T-helper 2 cell treated with Interferon-gamma antibody and Interleukin-4, amounts not matched to agents 5 μg/mL and 100 μg/mL, for 36 hours (primary cell): Measurements from ENCODE around the gene PLPPR1.

Source experiments
- DNase-seq: peaks from one replicate; pipeline ENCODE4 v3.0.0; 2021; ENCODE audit warnings: low spot score
- H3K27ac Mint-ChIP-seq: one replicate; pipeline ENCODE4 v1.8.0; 2021; ENCODE audit warnings: mild to moderate bottlenecking, mixed read lengths
- H3K27me3 Mint-ChIP-seq: one replicate; pipeline ENCODE4 v1.8.0; 2021; ENCODE audit warnings: low read depth, mixed read lengths
- H3K36me3 Mint-ChIP-seq: one replicate; pipeline ENCODE4 v1.8.0; 2021; ENCODE audit warnings: low read depth, mixed read lengths
- H3K4me1 Mint-ChIP-seq: one replicate; pipeline ENCODE4 v1.8.0; 2021; ENCODE audit warnings: low read depth, mixed read lengths
- H3K4me3 Mint-ChIP-seq: one replicate; pipeline ENCODE4 v1.8.0; 2022; ENCODE audit warnings: mild to moderate bottlenecking, moderate library complexity, mixed read lengths
- H3K9me3 Mint-ChIP-seq: one replicate; pipeline ENCODE4 v1.8.0; 2021; ENCODE audit warnings: mixed read lengths

The PLPPR1 gene

DNA sequence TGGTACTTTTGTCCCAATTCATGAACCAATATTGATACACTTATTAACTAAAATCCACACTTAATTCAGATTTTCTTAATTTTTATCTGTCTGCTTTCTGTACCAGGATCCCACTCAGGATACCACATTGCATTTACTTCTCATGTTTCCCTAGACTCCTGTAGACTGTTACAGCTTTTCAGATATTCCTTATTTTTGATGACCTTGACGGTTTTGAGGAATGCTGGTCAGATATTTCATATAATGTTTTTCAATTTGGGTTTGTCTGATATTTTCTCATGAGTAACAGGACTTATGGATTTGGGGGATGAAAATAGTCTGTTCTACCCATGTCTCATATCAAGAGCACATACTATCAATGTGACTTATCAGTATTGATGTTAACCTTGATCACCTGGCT is 37.4 kb downstream of the PLPPR1 start:
- DNase-seq, result no peak
- H3K27me3 Mint-ChIP-seq, result no peaks in the 10 kb centered on the region
- H3K36me3 Mint-ChIP-seq, result no peaks in the 10 kb centered on the region
- H3K4me3 Mint-ChIP-seq, result no peak overlapping the region
- no peaks in the 10 kb centered on the region for H3K9me3 Mint-ChIP-seq
- no peak overlapping the region for H3K27ac Mint-ChIP-seq
- H3K4me1 Mint-ChIP-seq, result no peaks in the 10 kb centered on the region

DNA sequence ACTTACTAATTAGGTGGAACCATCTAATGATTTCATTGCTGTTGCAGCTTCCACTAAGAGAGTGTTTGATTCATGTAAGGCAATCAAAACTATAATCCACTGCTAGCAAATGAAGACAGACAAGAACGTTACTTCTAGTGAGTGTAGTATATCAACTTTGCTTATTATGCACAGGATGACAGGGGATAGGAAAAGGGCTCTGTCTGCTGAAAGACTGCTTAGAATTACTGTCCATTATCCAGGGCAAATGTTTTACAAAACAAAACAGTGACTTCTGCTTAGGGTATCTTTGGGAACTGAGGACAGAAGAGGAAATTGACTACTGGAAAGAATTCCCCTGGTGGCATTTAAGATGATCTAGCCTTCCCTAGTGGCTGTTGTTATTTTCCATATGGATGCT is 40.2 kb downstream of the PLPPR1 start:
- Mint-ChIP-seq H3K4me1 (no peaks in the 10 kb centered on the region), H3K4me3 (no peak overlapping the region), H3K27ac (no peak overlapping the region), H3K9me3 (no peaks in the 10 kb centered on the region), H3K36me3 (no peaks in the 10 kb centered on the region), H3K27me3 (no peaks in the 10 kb centered on the region)
- no peak for DNase-seq

DNA sequence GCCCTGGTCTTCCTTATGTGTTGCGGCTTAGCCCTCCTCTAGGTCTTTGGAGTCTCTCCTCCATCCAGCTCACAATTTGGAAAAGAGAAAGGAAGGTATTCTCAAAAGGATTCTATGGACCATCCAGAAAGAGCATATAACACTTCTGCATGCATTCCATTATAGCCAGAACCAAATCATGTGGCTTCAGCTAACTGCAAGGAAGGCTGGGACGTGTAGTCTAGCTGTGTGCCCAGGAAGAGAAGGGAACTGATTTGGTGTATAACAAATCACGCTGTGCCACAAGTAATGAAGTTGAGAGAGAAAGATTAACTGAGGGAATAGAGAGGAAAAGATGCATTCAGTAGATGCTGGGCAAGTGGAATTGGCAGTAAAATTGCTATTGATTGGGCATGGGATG is 43.7 kb downstream of the PLPPR1 start:
- DNase-seq, result no peak
- H3K36me3 Mint-ChIP-seq, result no peaks in the 10 kb centered on the region
- no peaks in the 10 kb centered on the region for H3K4me1 Mint-ChIP-seq
- no peak overlapping the region for H3K4me3 Mint-ChIP-seq
- no peak overlapping the region for H3K27ac Mint-ChIP-seq
- H3K9me3 Mint-ChIP-seq, result no peaks in the 10 kb centered on the region
- H3K27me3 Mint-ChIP-seq, result no peaks in the 10 kb centered on the region

DNA sequence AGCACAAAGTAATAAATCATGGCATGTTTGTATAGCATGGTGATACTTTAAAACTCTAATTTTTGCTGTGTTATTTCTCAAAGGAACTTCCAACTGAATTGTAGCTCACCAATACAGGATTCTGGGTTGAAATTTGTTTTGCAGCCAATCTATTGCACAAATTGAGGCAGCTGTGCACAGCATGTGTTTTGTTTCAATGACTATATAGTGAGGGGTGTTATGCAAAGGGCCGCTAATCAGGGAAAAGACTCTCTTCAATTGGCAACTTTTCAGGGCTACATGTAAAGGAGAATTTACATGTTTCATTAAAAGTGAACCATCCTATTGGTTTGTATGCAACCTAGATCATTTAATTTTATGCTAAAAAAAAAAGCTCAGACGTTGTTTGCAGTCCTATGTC is 44.6 kb downstream of the PLPPR1 start:
- no peak overlapping the region for H3K27ac Mint-ChIP-seq
- no peaks in the 10 kb centered on the region for H3K27me3 Mint-ChIP-seq
- no peak overlapping the region for H3K4me3 Mint-ChIP-seq
- no peaks in the 10 kb centered on the region for H3K36me3 Mint-ChIP-seq
- H3K4me1 Mint-ChIP-seq, result no peaks in the 10 kb centered on the region
- no peak for DNase-seq
- no peaks in the 10 kb centered on the region for H3K9me3 Mint-ChIP-seq

DNA sequence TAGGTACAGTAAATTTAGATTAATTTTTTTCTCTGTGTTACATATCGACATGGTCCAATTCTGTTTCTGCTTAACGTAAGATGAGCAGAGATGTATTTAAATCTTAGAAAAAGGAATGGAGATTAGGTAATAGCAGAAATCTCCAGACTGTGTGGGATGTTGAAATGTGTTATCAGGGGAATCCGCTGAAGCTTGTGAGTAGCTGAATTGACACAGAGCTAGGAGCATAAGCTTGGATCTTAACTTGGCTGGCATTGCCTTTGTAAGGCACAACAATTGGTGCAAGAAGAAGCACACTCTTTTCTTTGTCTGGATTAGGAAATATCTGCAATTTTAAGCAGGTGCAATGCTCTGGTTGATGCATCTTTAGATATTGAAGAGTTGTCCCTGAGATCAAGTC is 53.1 kb downstream of the PLPPR1 start:
- H3K36me3 Mint-ChIP-seq, result no peaks in the 10 kb centered on the region
- no peak for DNase-seq
- no peak overlapping the region for H3K27ac Mint-ChIP-seq
- no peak overlapping the region for H3K4me3 Mint-ChIP-seq
- no peaks in the 10 kb centered on the region for H3K4me1 Mint-ChIP-seq
- no peaks in the 10 kb centered on the region for H3K27me3 Mint-ChIP-seq
- no peaks in the 10 kb centered on the region for H3K9me3 Mint-ChIP-seq

DNA sequence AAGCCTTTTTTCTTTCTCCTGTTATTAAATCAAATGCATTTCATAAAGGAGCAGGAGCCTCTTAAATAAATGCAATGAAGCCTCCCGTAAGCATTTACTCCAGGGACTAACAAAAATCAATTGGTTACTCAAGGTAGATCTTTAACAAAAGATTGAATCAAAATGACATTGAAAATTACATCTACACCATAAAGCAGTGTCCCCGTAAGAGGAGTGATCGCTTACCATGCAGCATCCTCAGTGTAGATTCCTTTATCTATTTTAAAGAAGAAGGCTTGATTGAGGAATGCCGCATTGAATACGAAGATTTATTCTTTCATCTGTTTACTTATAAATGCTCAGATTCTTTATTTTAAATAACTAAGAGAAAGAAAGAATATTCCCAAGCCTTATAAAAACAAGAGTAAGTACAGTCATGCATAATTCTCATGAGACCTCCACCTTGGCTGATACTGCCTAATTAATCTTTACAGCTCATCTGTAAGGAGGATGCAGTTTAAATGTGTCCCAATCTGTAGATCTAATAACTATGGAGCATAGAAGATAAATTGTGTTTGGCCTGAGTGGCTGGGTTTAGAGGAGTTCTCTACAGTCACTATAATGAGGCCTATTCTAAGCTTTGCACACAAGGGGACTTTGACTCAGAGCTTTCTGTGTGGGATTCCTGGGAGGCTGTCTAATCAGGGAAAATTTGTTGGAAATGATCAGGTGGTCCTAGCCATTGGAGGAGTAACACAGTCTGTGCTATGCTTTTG is 55.1 kb downstream of the PLPPR1 start:
- Mint-ChIP-seq H3K27me3 (no peaks in the 10 kb centered on the region), H3K9me3 (no peaks in the 10 kb centered on the region), H3K4me3 (no peak overlapping the region), H3K4me1 (no peaks in the 10 kb centered on the region), H3K36me3 (no peaks in the 10 kb centered on the region), H3K27ac (no peak overlapping the region)
- no peak for DNase-seq

DNA sequence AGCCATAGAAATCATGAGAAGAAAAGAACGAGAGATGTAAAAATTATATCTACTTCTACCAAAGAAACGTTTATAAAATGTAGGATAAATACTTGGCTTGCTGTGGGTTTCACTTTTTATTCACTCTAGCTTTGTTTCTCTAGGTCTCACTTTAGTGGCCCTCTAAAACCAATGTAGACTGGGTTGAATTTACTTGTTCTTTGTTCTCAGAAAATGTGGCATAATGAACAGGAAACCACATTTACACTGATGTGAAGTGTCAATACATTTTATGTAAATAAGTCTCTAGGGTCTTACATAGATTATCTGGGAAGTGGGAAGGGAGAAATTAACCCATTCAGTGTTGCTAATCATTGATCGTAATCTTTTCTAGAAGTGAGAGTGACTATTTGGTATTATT is 58.9 kb downstream of the PLPPR1 start:
- Mint-ChIP-seq H3K4me1 (no peaks in the 10 kb centered on the region), H3K9me3 (no peaks in the 10 kb centered on the region), H3K36me3 (no peaks in the 10 kb centered on the region), H3K27me3 (no peaks in the 10 kb centered on the region), H3K4me3 (no peak overlapping the region), H3K27ac (no peak overlapping the region)
- DNase-seq, result no peak

DNA sequence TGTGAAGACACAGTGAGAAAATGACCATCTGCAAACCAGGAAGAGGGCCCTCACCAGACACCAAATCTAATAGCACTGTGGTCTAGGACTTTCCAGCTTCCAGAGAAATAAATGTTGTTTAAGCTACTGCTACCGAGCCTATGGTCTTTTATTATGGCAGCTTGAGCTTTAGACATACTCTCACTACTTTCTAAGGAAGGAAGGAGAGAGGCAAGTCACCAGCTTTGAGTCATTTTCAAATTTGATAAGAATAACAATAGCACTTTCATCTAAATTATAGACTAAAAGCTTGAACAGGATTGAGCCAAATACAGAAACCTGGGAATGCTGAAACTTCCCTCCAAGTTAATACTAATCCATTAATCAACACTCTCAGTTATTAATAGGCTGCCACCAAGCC is 64.4 kb downstream of the PLPPR1 start:
- no peaks in the 10 kb centered on the region for H3K9me3 Mint-ChIP-seq
- H3K4me1 Mint-ChIP-seq, result no peaks in the 10 kb centered on the region
- no peaks in the 10 kb centered on the region for H3K27me3 Mint-ChIP-seq
- no peak overlapping the region for H3K4me3 Mint-ChIP-seq
- no peaks in the 10 kb centered on the region for H3K36me3 Mint-ChIP-seq
- DNase-seq, result no peak
- no peak overlapping the region for H3K27ac Mint-ChIP-seq

DNA sequence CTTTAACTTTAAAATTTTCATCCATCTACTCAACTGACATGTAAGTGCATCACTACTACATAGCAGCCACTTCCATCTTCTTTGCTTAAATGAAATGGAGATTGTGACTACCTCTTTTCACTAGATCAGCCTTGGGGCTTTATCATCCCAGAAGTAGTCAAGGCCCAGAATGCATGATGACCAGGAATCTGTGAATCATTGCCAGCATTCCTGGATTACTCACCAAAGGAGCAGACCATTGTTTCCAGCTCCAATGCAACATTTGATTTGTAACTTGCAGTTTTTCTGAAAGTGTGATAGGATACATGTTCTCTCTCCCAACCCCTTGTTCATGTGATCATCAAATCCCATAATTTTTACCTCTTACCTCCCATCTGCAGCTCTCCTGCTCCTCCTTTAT is 65.1 kb downstream of the PLPPR1 start:
- H3K36me3 Mint-ChIP-seq, result no peaks in the 10 kb centered on the region
- H3K27ac Mint-ChIP-seq, result no peak overlapping the region

DNA sequence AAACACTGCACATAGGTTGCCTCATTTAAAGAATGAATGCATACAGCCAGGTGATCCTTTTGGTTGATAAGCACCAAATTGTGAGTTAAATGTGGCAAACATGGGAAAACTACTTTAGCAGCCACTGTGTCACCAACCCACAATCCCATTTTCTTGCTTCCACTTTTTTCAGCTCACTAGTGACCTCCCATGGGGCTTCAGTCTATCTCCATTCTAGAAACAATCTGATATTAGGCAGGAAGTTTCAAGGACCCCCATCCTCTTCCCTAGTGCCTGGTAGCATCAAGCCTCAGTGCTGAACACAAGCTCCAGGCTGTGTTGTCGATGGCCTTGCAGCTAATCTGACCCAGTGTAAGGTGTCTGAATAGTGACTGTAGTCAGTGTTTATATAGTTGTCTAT is 66.2 kb downstream of the PLPPR1 start:
- no peaks in the 10 kb centered on the region for H3K27me3 Mint-ChIP-seq
- no peaks in the 10 kb centered on the region for H3K36me3 Mint-ChIP-seq
- no peaks in the 10 kb centered on the region for H3K4me1 Mint-ChIP-seq
- H3K9me3 Mint-ChIP-seq, result no peaks in the 10 kb centered on the region
- no peak for DNase-seq
- H3K4me3 Mint-ChIP-seq, result no peak overlapping the region
- H3K27ac Mint-ChIP-seq, result no peak overlapping the region

More for the DNA sequence above, 65.1 kb downstream of the PLPPR1 start:
- Mint-ChIP-seq H3K4me3 (no peak overlapping the region), H3K9me3 (no peaks in the 10 kb centered on the region), H3K27me3 (no peaks in the 10 kb centered on the region), H3K4me1 (no peaks in the 10 kb centered on the region)
- DNase-seq, result no peak

DNA sequence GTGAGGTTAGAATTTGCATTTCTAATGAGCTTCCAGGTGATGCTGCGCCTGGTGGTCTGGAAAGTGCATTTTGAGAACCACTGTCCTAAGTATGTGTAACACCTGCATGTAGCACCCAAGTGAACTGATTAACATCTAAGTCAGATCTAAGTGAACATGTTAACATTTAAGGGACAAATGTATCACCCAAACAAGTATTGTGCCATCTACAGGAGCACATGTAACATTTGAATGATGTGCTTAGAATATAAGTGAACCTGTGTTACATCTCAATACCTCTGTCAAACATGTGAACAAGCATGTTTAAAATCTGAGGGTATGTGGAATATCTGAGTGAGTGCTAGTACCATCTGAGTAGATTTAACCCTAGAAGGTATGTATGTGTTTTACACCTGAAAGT is 68.7 kb downstream of the PLPPR1 start:
- no peaks in the 10 kb centered on the region for H3K27me3 Mint-ChIP-seq
- H3K36me3 Mint-ChIP-seq, result no peaks in the 10 kb centered on the region
- DNase-seq, result no peak
- H3K4me1 Mint-ChIP-seq, result no peaks in the 10 kb centered on the region
- no peak overlapping the region for H3K4me3 Mint-ChIP-seq
- no peaks in the 10 kb centered on the region for H3K9me3 Mint-ChIP-seq
- no peak overlapping the region for H3K27ac Mint-ChIP-seq

DNA sequence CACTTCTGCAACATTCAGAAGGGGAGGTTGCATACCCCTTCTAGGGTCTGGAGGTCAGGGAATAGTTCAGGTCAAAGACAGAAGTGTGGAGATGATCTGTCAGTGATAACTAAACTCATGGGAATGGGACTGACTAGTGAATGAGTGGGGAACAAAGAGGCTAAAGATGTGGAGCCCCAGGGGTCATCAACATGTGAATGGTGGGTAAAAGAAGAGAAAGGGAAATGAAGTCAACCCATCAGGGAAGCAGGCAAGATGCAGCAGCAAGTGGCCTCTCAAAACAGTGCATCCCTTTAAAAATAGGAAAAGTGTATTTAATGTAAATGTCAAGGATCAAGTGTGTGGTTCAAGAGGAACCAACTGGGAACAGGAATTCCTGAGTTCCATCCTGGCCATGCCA is 69.9 kb downstream of the PLPPR1 start:
- Mint-ChIP-seq H3K4me1 (no peaks in the 10 kb centered on the region), H3K4me3 (no peak overlapping the region), H3K36me3 (no peaks in the 10 kb centered on the region), H3K27me3 (no peaks in the 10 kb centered on the region), H3K9me3 (no peaks in the 10 kb centered on the region), H3K27ac (no peak overlapping the region)
- DNase-seq, result no peak

DNA sequence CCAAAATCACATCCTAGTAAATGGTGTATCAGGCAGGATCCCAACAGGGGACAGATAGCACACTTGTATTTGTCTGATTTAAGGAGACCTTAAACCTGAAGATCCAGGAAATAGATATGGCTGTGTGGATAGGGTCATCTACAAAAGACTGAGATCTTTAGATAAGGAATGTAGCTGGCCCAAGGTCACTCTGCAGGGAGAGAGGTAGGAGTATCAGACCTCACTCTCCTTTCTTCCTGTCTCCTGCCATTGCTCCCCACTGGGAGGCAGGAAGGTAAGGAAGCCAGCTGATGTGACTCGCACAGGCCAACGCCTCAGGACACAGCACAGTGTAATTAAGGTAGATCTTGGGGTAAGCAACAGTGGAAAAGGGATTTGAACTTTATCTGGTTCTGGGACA is 85.8 kb downstream of the PLPPR1 start:
- Mint-ChIP-seq H3K4me1 (no peaks in the 10 kb centered on the region), H3K9me3 (no peaks in the 10 kb centered on the region), H3K4me3 (no peak overlapping the region), H3K27me3 (no peaks in the 10 kb centered on the region), H3K36me3 (no peaks in the 10 kb centered on the region), H3K27ac (no peak overlapping the region)
- no peak for DNase-seq

DNA sequence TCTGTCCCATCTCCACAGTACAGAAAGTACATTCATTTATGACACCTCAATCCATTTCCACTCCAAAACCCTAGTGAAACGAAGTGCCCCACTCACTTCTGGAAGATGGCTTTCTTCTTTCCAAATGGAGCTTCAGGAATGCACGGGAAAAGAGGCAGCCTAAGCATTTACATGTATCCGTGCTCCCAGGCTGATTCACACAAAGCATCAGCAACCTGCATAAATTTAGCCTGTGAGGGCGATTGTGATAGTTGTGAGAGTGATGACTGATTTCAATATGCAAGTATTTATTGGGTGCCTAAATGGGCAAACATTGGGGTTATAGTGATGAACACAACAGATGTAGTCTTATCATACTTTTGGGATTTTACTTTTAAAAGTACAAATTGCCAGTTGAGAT is 86.6 kb downstream of the PLPPR1 start:
- no peaks in the 10 kb centered on the region for H3K36me3 Mint-ChIP-seq
- no peak overlapping the region for H3K27ac Mint-ChIP-seq
- H3K9me3 Mint-ChIP-seq, result no peaks in the 10 kb centered on the region
- no peaks in the 10 kb centered on the region for H3K4me1 Mint-ChIP-seq
- no peak overlapping the region for H3K4me3 Mint-ChIP-seq
- H3K27me3 Mint-ChIP-seq, result no peaks in the 10 kb centered on the region
- DNase-seq, result no peak

DNA sequence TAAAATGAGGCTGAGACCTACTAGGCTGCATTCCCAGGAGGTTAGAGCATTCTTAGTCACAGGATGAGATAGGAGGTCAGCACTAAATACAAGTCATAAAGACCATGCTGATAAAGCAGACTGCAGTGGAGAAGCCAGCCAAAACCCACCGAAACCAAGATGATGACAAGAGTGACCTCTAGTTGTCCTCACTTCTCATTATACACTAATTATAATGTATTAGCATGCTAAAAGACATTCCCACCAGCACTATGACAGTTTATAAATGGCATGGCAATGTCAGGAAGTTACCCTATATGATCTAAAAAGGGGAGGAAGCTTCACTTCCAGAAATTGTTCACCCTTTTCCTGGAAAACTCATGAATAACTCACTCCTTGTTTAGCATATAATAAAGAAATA is 88.6 kb downstream of the PLPPR1 start:
- Mint-ChIP-seq H3K9me3 (no peaks in the 10 kb centered on the region), H3K4me3 (no peak overlapping the region), H3K27ac (no peak overlapping the region), H3K36me3 (no peaks in the 10 kb centered on the region), H3K4me1 (no peaks in the 10 kb centered on the region), H3K27me3 (no peaks in the 10 kb centered on the region)
- no peak for DNase-seq
